K562 (cell line): ENCODE data around the gene HOXA4. TPM values are rescaled to one million over a fixed set of nuclear protein-coding genes. Genes with fewer than 3 reads are reported as not detected.

Experiments used
- ATAC-seq: fragments of 200-7000 bp; cut with Tn5 transposase; 3 replicates; pipeline ENCODE4 v1.9.1; 2020; ENCODE audit warnings: moderate library complexity
- BruUV-seq: library from RNA; stranded (reverse); fragments of 400-500 nt; replicated peaks from 2 replicates; lab custom pipeline; 2021; lab: Mats Ljungman, UMichigan
- CTCF ChIA-PET: fragments of 300-600 bp; formaldehyde crosslinking; extraction: SDS; loops from one replicate; lab custom pipeline; 2021; ENCODE audit warnings: low intra/inter-chr PET ratio; lab: Yijun Ruan, JAX
- POLR2A ChIA-PET: fragments of 300-600, 350-650 bp; sonication (Branson Sonifier 250); formaldehyde crosslinking; extraction: SDS; loops from one replicate; lab custom pipeline; 2021; ENCODE audit warnings: antibody characterized with exemption, inconsistent platforms; lab: Yijun Ruan, JAX
- DNase-seq, 4 experiments: peaks; one replicate each; pipeline versions ENCODE4 v3.0.0 to v3.0.0-alpha.2; 2011 to 2018; ENCODE audit warnings: low spot score in 3 of 4, mixed read lengths in 3 of 4; ENCODE audit errors: extremely low read depth in 1 of 4
- FAIRE-seq: peaks from 2 replicates; lab custom pipeline; 2011; peaks lifted over from hg19 to GRCh38; lab: Jason Lieb, UNC
- H2AFZ ChIP-seq: 2 replicates; pipeline ENCODE4 v1.6.0; 2011; ENCODE audit warnings: low read depth, low read length, control low read depth, inconsistent platforms
- H3K27ac ChIP-seq: fragments of 200-600 bp; 3 replicates; pipeline ENCODE4 v1.8.0; 2011; ENCODE audit warnings: low read depth, mild to moderate bottlenecking, control low read depth, inconsistent platforms, low read length, moderate library complexity, mixed read lengths; ENCODE audit errors: extremely low read depth
- H3K27me3 ChIP-seq, 2 experiments: fragments of 300-600 bp in 1 of 2; 2 replicates in 1 of 2; 3 replicates in 1 of 2; pipeline versions ENCODE4 v1.6.0 to v1.8.0; 2011; ENCODE audit warnings: inconsistent platforms in 2 of 2, low read length in 2 of 2, mild to moderate bottlenecking in 1 of 2, mixed read lengths in 1 of 2, moderate library complexity in 1 of 2; ENCODE audit not compliant: control insufficient read depth in 2 of 2, insufficient read depth in 2 of 2
- H3K36me3 ChIP-seq: fragments of 300-600 bp; 3 replicates; pipeline ENCODE4 v1.8.0; 2011; ENCODE audit warnings: mild to moderate bottlenecking, low read length, inconsistent platforms; ENCODE audit not compliant: control insufficient read depth, insufficient read depth
- H3K4me1 ChIP-seq, 2 experiments: fragments of 200-600 bp in 1 of 2; replicated peaks in 1 of 2; 2 replicates in 1 of 2; 3 replicates in 1 of 2; pipeline versions ENCODE4 v1.5.1 to v1.8.0; 2011; ENCODE audit warnings: inconsistent platforms in 2 of 2, low read length in 2 of 2, mild to moderate bottlenecking in 1 of 2, mixed read lengths in 1 of 2, moderate library complexity in 1 of 2; ENCODE audit not compliant: control insufficient read depth in 2 of 2, insufficient read depth in 2 of 2
- H3K4me2 ChIP-seq: 2 replicates; pipeline ENCODE4 v1.6.1; 2011; ENCODE audit warnings: low read length, control low read depth, inconsistent platforms, mixed read lengths; ENCODE audit not compliant: insufficient read depth
- H3K4me3 ChIP-seq: fragments of 200-600 bp; sonication (generic), shearing (Covaris generic); 2 replicates; pipeline ENCODE4 v1.5.1; 2016; ENCODE audit warnings: control low read depth, inconsistent platforms
- H3K79me2 ChIP-seq: fragments of 200-600 bp; 3 replicates; pipeline ENCODE4 v1.8.0; 2011; ENCODE audit warnings: low read length, inconsistent platforms; ENCODE audit not compliant: control insufficient read depth, insufficient read depth
- H3K9ac ChIP-seq, 2 experiments: 2 replicates each; pipeline versions ENCODE4 v1.6.0 to v1.6.1; 2011; ENCODE audit warnings: low read depth in 2 of 2, low read length in 2 of 2, control low read depth in 1 of 2, inconsistent platforms in 1 of 2, mild to moderate bottlenecking in 1 of 2, mixed read lengths in 1 of 2; ENCODE audit not compliant: insufficient read depth in 1 of 2
- H3K9me1 ChIP-seq: one replicate; pipeline ENCODE4 v1.6.0; 2011; ENCODE audit warnings: inconsistent platforms, mild to moderate bottlenecking, low read length, moderate library complexity; ENCODE audit not compliant: control insufficient read depth, insufficient read depth
- H3K9me3 ChIP-seq: replicated peaks from 2 replicates; pipeline ENCODE4 v1.5.1; 2011; ENCODE audit warnings: low read depth, low read length, inconsistent platforms; ENCODE audit not compliant: control insufficient read depth, insufficient read depth
- H4K20me1 ChIP-seq: replicated peaks from 2 replicates; pipeline ENCODE4 v1.6.1; 2011; ENCODE audit warnings: low read length, inconsistent platforms, mixed read lengths; ENCODE audit not compliant: control insufficient read depth, insufficient read depth
- C11orf30 ChIP-seq: fragments of 450-650 bp; IDR thresholded peaks from 2 replicates; pipeline ENCODE4 v1.6.1; 2016; ENCODE audit warnings: low read depth, mild to moderate bottlenecking
- EP300 ChIP-seq: IDR thresholded peaks from 2 replicates; pipeline ENCODE4 v1.6.1; 2012; ENCODE audit warnings: low read length, improper control_type of control experiment
- KDM1A ChIP-seq, 2 experiments: fragments of 450-650 bp; IDR thresholded peaks; 2 replicates each; pipeline ENCODE4 v1.6.1; 2016; ENCODE audit warnings: mild to moderate bottlenecking in 2 of 2
- KDM5B ChIP-seq: fragments of 200-600 bp; sonication (generic); IDR thresholded peaks from 2 replicates; pipeline ENCODE4 v1.6.1; 2012; ENCODE audit warnings: low read depth, mild to moderate bottlenecking, moderate library complexity, low read length, control low read depth, inconsistent platforms; ENCODE audit not compliant: insufficient replicate concordance
- MAFF ChIP-seq: IDR thresholded peaks from 2 replicates; pipeline ENCODE4 v1.6.1; 2012; ENCODE audit warnings: low read length, improper control_type of control experiment
- POLR2G ChIP-seq: fragments of 200-400 bp; formaldehyde crosslinking; IDR thresholded peaks from 2 replicates; pipeline ENCODE4 v1.6.1; 2017; ENCODE audit warnings: low read depth, mild to moderate bottlenecking, antibody characterized with exemption, low read length, moderate library complexity
- TAF15 ChIP-seq: fragments of 200-400 bp; formaldehyde crosslinking; IDR thresholded peaks from 2 replicates; pipeline ENCODE4 v1.6.1; 2017; ENCODE audit warnings: mild to moderate bottlenecking, low read depth, low read length, moderate library complexity
- ZZZ3 ChIP-seq: fragments of 450-650 bp; IDR thresholded peaks from 2 replicates; pipeline ENCODE4 v1.6.1; 2016; ENCODE audit warnings: antibody characterized with exemption, mild to moderate bottlenecking, moderate library complexity
- WGBS: fragments of 100-300 bp; shearing (Covaris generic); methylation state at CpG from one replicate; pipeline ENCODE4 v1.1.6; 2016; ENCODE audit warnings: low coverage, mixed read lengths; ENCODE audit not compliant: insufficient coverage; ENCODE audit errors: missing lambda C conversion rate; 5-methylcytosine and 5-hydroxymethylcytosine counted together
- in situ Hi-C: fragments of 300-500 bp; cut with MboI; formaldehyde crosslinking; loops from 4 replicates; pipeline ENCODE4 v1.15.0; 2018; ENCODE audit warnings: inconsistent platforms, mixed read lengths
- intact Hi-C: fragments of 100-400 bp; cut with micrococcal nuclease; formaldehyde crosslinking; loops from 2 replicates; pipeline ENCODE4 v1.14.2; 2022
- polyA plus RNA-seq, 8 experiments: library from polyadenylated mRNA; depleted of rRNA in 4 of 8; stranded (reverse) in 5 of 8; unstranded in 3 of 8; fragments of >200 nt; fragmentation: Nextera tagmentation in 2 of 8; fragmentation: Illumina TruSeq in 1 of 8; extraction: Ambion mirVana in 2 of 8; extraction: Trizol in 1 of 8; gene quantifications; 2 replicates each; pipeline versions ENCODE4 v1.2.1 to v1.2.3, GENCODE V29; 2011 to 2014; ENCODE audit warnings: inconsistent platforms in 1 of 8, missing spikeins in 1 of 8
- total RNA-seq, 7 experiments: library from RNA; depleted of rRNA in 6 of 7; stranded (reverse); fragments of >200 nt in 6 of 7; fragmentation: Illumina TruSeq in 2 of 7; extraction: Trizol in 2 of 7; gene quantifications; 2 replicates each; pipeline versions ENCODE4 v1.2.1 to v1.2.3, GENCODE V29; 2011 to 2021; ENCODE audit warnings: low replicate concordance in 1 of 7
- TF ChIP-seq, protein P1 (sequence below): fragments of 450-650 bp; formaldehyde crosslinking; IDR thresholded peaks from 2 replicates; pipeline ENCODE4 v1.4.0; 2020; ENCODE audit warnings: mild to moderate bottlenecking

HOXA4 gene
- total and polyA plus RNA-seq, 9 of the 15 experiments (the other 6 are each of a cell fraction or from before 2014, with no cell fraction given): not detected

DNA sequence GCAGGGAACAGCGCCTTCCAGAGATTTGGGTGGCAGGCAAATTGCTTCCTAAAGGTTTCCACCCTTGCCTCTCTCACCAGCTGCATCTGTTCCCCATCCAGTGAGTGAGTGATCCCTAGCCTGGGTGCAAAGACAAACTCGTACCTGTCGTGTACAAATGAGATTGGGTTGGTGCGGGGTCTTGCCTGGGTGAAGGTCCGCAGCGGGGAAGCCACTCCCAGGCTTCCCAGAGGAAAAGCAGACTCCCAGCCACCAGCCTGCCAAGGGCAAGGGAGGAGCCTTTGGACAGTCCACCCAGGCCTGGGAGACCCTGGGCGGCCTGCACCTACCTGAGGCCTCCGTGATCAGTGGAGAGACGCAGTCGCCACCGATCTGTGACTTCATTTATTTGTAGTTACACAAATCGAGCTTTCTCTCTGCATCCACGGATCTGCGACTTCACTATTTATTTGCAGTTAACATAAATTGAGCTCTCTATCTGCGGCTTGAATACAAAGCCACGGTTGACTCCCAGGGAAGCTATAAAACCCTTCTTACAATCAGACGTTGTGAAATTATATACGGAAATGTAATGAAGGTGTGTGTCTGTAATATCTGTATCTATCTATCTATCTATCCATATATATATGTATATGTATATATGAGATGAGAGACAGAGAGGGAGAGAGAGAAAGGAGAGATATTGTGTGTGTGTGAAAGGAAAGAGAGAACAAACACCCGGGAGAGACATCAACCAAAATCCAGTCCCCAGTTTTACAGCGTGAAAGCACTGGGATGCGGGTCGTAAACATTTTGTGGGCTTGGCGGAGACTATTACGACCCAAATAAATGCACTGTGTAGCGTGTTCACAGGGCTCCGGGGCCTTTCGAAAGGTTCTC, 28.9 kb upstream of the HOXA4 start:
- no peaks in the 10 kb centered on the region for H3K79me2 ChIP-seq
- H3K4me2 ChIP-seq: no peak overlapping the region
- H3K9ac ChIP-seq: no peak overlapping the region
- in situ Hi-C loops: loop anchor here (25.0 kb wide), 3 partner anchors 647 to 1272 kb away; no protein-coding TSS in a partner anchor
- DNase-seq (no peak), FAIRE-seq (no peak), ATAC-seq (no peak)
- H3K4me3 ChIP-seq: no peak overlapping the region
- WGBS: 30% methylated on average over 27 of the region's 27 CpGs
- H2AFZ ChIP-seq: no peak overlapping the region
- no peaks in the 10 kb centered on the region for H3K36me3 ChIP-seq
- H3K27ac ChIP-seq: no peak overlapping the region
- H3K4me1 ChIP-seq: peaks cover 0 to 20% of the 10 kb centered on the region in 2 experiments; a peak in 2 of 5 replicates
- no peaks in the 10 kb centered on the region for H3K9me3 ChIP-seq
- H3K27me3 ChIP-seq: peaks cover 15 to 76% of the 10 kb centered on the region in 2 experiments
- intact Hi-C loops: loop anchor here (2.0 to 5.0 kb wide), 5 partner anchors 297 to 1267 kb away; partner anchors contain the start of genes SKAP2 and SNX10
- no TSS peak for BruUV-seq
- H4K20me1 ChIP-seq: no peaks in the 10 kb centered on the region
- no peak for TF ChIP-seq POLR2G
- TF ChIP-seq, protein P1, sequence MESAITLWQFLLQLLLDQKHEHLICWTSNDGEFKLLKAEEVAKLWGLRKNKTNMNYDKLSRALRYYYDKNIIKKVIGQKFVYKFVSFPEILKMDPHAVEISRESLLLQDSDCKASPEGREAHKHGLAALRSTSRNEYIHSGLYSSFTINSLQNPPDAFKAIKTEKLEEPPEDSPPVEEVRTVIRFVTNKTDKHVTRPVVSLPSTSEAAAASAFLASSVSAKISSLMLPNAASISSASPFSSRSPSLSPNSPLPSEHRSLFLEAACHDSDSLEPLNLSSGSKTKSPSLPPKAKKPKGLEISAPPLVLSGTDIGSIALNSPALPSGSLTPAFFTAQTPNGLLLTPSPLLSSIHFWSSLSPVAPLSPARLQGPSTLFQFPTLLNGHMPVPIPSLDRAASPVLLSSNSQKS (CRISPR knock-in tag): no peak
- no peak for TF ChIP-seq TAF15
- no peak for TF ChIP-seq KDM1A (IDR thresholded peaks at IDR 0.05)
- no peak for TF ChIP-seq MAFF
- no peak for TF ChIP-seq KDM5B
- TF ChIP-seq EP300: no peak
- TF ChIP-seq C11orf30: no peak
- TF ChIP-seq ZZZ3: no peak
- H3K9me1 ChIP-seq: no peaks in the 10 kb centered on the region
- ChIA-PET CTCF (interaction anchor here (1.5 to 2.5 kb wide), 2 partner anchors 472 to 478 kb away, joined by 9 read pairs; no protein-coding TSS in a partner anchor), POLR2A (no interaction called here)
